GM12873 (cell line): ENCODE results near the gene COTL1.

Source experiments
- CTCF ChIP-seq: IDR thresholded peaks from 2 replicates; pipeline ENCODE4 v1.5.1; 2012; ENCODE audit warnings: low read depth, mild to moderate bottlenecking, moderate library complexity, low read length, control low read depth; ENCODE audit not compliant: insufficient read depth; ENCODE audit errors: missing control alignments

The COTL1 gene

GRCh38 chr16:84559311-84559932, 58.5 kb downstream of the COTL1 start:
- no peak for TF ChIP-seq CTCF

- no peak for TF ChIP-seq CTCF
These were observed 60.4 kb downstream of the COTL1 start for GRCh38 chr16:84557504-84557903.

GRCh38 chr16:84557059-84557458, 60.8 kb downstream of the COTL1 start:
- TF ChIP-seq CTCF: no peak

- TF ChIP-seq CTCF: no peak
These were observed 62.3 kb downstream of the COTL1 start for GRCh38 chr16:84555418-84556196.

GRCh38 chr16:84554627-84555328, 63.1 kb downstream of the COTL1 start:
- TF ChIP-seq CTCF: no peak

GRCh38 chr16:84553873-84554399, 63.9 kb downstream of the COTL1 start:
- TF ChIP-seq CTCF: no peak

GRCh38 chr16:84552135-84552534, 65.7 kb downstream of the COTL1 start:
- no peak for TF ChIP-seq CTCF
